AG04450 (cell line): Measurements from ENCODE around the gene TTC23L. TPM values are rescaled to one million over a fixed set of nuclear protein-coding genes. Genes with fewer than 3 reads are reported as not detected.

Source experiments
- CTCF ChIA-PET: fragments of 300-600, 350-600 bp; formaldehyde crosslinking; extraction: SDS; loops from one replicate; lab custom pipeline; 2022; ENCODE audit warnings: antibody characterized with exemption, inconsistent platforms; lab: Charles Lee
- POLR2A ChIA-PET: fragments of 350-600 bp; formaldehyde crosslinking; extraction: SDS; loops from one replicate; lab custom pipeline; 2021; ENCODE audit warnings: antibody characterized with exemption, inconsistent platforms; lab: Yijun Ruan, JAX
- DNase-seq: peaks from one replicate; pipeline ENCODE4 v3.0.0-alpha.2; 2011; ENCODE audit warnings: low read depth, low spot score
- H3K27ac ChIP-seq: one replicate; pipeline ENCODE4 v1.5.1; 2012; ENCODE audit warnings: low read depth, low read length, control low read depth
- H3K27me3 ChIP-seq: one replicate; pipeline ENCODE4 v1.6.0; 2012; ENCODE audit warnings: low read length; ENCODE audit not compliant: control insufficient read depth, insufficient read depth
- H3K4me3 ChIP-seq: 2 replicates; pipeline ENCODE4 v1.5.1; 2011; ENCODE audit warnings: mild to moderate bottlenecking, low read depth, low read length, control low read depth
- H3K9me3 ChIP-seq: 2 replicates; pipeline ENCODE4 v1.5.1; 2012; ENCODE audit warnings: low read length; ENCODE audit not compliant: control insufficient read depth, insufficient read depth
- CTCF ChIP-seq: IDR thresholded peaks from 2 replicates; pipeline ENCODE4 v1.5.1; 2011; ENCODE audit warnings: low read depth, low read length, control low read depth, inconsistent platforms
- polyA plus RNA-seq: library from polyadenylated mRNA; depleted of rRNA; stranded (reverse); fragments of >200 nt; gene quantifications from 2 replicates; pipeline ENCODE4 v1.2.3, GENCODE V29; 2011

The TTC23L gene
- polyA plus RNA-seq, 1 experiment: 0.16 TPM

DNA sequence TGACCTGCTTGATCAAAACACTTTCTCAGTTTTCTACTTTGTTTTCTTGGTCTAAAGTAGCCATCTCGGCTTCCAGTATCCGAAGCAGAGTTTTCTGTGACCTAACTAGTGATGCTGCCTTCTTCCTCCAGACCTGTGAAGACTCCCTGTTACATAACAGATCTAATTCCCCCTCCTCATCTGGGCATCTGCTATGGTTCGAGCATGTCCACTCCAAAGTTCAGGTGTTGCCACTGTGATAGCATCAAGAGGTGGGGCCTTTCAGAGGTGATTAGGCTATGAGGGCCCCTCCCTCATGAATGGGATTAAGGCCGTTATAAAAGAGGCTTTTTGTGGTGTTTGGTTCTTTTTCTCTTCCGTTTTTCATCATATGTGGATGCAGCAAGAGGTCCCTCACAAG, 20.3 kb downstream of the TTC23L start:
- Histone ChIP-seq H3K27ac (no peak overlapping the region), H3K9me3 (no peaks in the 10 kb centered on the region), H3K4me3 (no peak overlapping the region), H3K27me3 (no peaks in the 10 kb centered on the region)
- POLR2A ChIA-PET: no interaction called here
- DNase-seq: no peak
- TF ChIP-seq CTCF: no peak
- CTCF ChIA-PET: interaction anchor here (0.6 to 1.1 kb wide), 3 partner anchors 31 to 1411 kb away, joined by 3 to 4 read pairs (median 3); no protein-coding TSS in a partner anchor

- Histone ChIP-seq H3K27ac (no peak overlapping the region), H3K4me3 (no peak overlapping the region), H3K9me3 (no peaks in the 10 kb centered on the region), H3K27me3 (no peaks in the 10 kb centered on the region)
- TF ChIP-seq CTCF: no peak
- ChIA-PET CTCF (no interaction called here), POLR2A (no interaction called here)
- no peak for DNase-seq
Observed at GRCh38 chr5:34863946-34864345, 25.0 kb downstream of the TTC23L start.

- CTCF ChIA-PET: no interaction called here
Observed at GRCh38 chr5:34865091-34865490, 26.1 kb downstream of the TTC23L start.

DNA sequence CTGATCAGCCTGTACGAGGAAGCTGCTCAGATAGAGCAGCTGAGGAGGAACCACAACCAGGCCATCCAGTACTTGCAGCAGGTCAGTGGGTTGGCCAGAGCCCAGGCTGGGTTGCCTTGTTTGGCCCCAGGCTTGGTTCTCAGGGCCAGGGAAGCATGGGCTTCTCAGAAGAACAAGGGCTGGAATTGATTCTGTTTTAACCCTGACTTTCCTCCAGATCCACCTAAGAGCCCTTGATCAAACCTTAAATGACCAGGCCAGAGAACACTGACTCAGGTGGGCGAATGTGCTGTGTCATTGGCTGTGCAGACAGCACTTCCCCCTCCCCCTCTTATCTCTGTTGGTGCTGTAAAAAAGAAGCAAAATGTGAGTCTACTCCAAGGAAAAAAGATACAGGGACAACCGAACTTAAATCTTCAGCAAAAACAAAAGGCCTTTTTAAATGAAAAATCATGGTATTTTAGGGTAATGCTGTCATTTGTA, 28.1 kb downstream of the TTC23L start:
- ChIA-PET CTCF (no interaction called here), POLR2A (no interaction called here)
- DNase-seq: no peak
- peaks cover 3% of the 10 kb centered on the region for H3K27me3 ChIP-seq
- no peak overlapping the region for H3K27ac ChIP-seq
- TF ChIP-seq CTCF: no peak
- no peaks in the 10 kb centered on the region for H3K9me3 ChIP-seq
- H3K4me3 ChIP-seq: no peak overlapping the region

More at GRCh38 chr5:34865091-34865490, 26.1 kb downstream of the TTC23L start:
- no peak for TF ChIP-seq CTCF
- DNase-seq: no peak
- Histone ChIP-seq H3K27ac (no peak overlapping the region), H3K27me3 (no peaks in the 10 kb centered on the region), H3K9me3 (no peaks in the 10 kb centered on the region), H3K4me3 (no peak overlapping the region)
- POLR2A ChIA-PET: no interaction called here

DNA sequence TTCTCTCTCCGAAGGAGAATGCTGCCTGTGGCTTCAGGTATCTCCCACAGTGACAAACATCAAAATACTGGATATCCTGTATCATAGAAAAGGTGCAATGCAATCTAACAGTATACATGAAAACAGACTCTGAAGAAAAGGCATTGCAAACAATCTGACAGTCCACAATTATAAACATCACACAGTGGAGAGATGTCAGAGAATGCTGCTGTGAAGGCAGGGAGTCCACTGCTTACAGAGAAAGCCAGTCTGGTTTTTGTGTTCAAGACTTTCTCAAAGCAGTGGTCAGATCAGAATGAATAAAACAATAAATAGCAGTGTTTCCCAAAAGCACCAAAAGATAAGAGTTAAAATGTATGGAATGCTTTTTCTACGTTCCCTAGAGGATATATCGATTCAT, 28.7 kb downstream of the TTC23L start:
- Histone ChIP-seq H3K9me3 (no peaks in the 10 kb centered on the region), H3K27me3 (peaks cover 3% of the 10 kb centered on the region), H3K27ac (no peak overlapping the region), H3K4me3 (no peak overlapping the region)
- no peak for DNase-seq
- ChIA-PET POLR2A (no interaction called here), CTCF (no interaction called here)
- no peak for TF ChIP-seq CTCF
